Esophagus squamous epithelium (tissue), 5 donors: ENCODE measurements around the gene PLEKHA6. TPM values are rescaled to one million over a fixed set of nuclear protein-coding genes. Genes with fewer than 3 reads are reported as not detected.

Experiments
- DNase-seq: peaks from one replicate; lab custom pipeline; 2025; lab: John Stamatoyannopoulos, UW
- H3K27ac ChIP-seq, 4 donors: fragments of 200-600 bp; sonication (generic); one replicate each; pipeline ENCODE4 v1.5.1; 2016 to 2019; ENCODE audit warnings: mild to moderate bottlenecking in 1 of 4
- H3K27me3 ChIP-seq, 4 donors: fragments of 200-600 bp; sonication (generic); 1 replicate in 3 of 4; 2 replicates in 1 of 4; pipeline versions ENCODE4 v1.5.1 to v1.6.0; 2017 to 2021; ENCODE audit warnings: antibody characterized with exemption in 1 of 4
- H3K36me3 ChIP-seq, 3 donors: fragments of 200-600 bp; sonication (generic); one replicate each; pipeline ENCODE4 v1.5.1; 2016 to 2019
- H3K4me1 ChIP-seq, 3 donors: fragments of 200-600 bp; sonication (generic); one replicate each; pipeline ENCODE4 v1.5.1; 2017 to 2019
- H3K4me3 ChIP-seq, 4 donors: fragments of 200-600 bp; sonication (generic); 1 replicate in 3 of 4; 2 replicates in 1 of 4; pipeline ENCODE4 v1.5.1; 2016 to 2019; ENCODE audit warnings: mild to moderate bottlenecking in 2 of 4, moderate library complexity in 1 of 4
- H3K9me3 ChIP-seq, 3 donors: fragments of 200-600 bp; sonication (generic); one replicate each; pipeline ENCODE4 v1.5.1; 2016 to 2019
- CTCF ChIP-seq, 6 experiments: fragments of 450-650 bp in 4 of 6; fragments of 200-600 bp in 2 of 6; sonication (generic) in 2 of 6; IDR thresholded peaks; one replicate each; pipeline ENCODE4 v1.5.1; 2016 to 2019; ENCODE audit warnings: antibody characterized with exemption in 6 of 6, mild to moderate bottlenecking in 4 of 6, moderate library complexity in 4 of 6
- POLR2A ChIP-seq, 4 donors: fragments of 450-650 bp; IDR thresholded peaks; one replicate each; pipeline ENCODE4 v1.6.1; 2017; ENCODE audit warnings: antibody characterized with exemption in 4 of 4, mild to moderate bottlenecking in 4 of 4, moderate library complexity in 3 of 4
- WGBS, 2 donors: methylation state at CpG; one replicate each; pipeline ENCODE4 v1.1.5; 2018; 5-methylcytosine and 5-hydroxymethylcytosine counted together
- intact Hi-C: fragments of 100-400 bp; cut with DNase I; formaldehyde crosslinking; loops from one replicate; pipeline ENCODE4 v1.15.0; 2022
- total RNA-seq, 4 donors: library from RNA; depleted of rRNA; stranded (reverse); fragments of >200 nt; gene quantifications; one replicate each; pipeline ENCODE4 v1.1.0, GENCODE V29; 2016
- donor health status: DM: yes; HTN: yes; CAD: no.

Gene PLEKHA6
- total RNA-seq, 4 donors from 2014 or later = 7.4 to 40.6 (median 18.3) TPM

- DNase-seq = no peak
- no peaks in the 10 kb centered on the region for H3K9me3 ChIP-seq
- H3K36me3 ChIP-seq = no peaks in the 10 kb centered on the region
- H3K27me3 ChIP-seq = peaks cover 0 to 18% (median 0%) of the 10 kb centered on the region in 4 donors
- TF ChIP-seq POLR2A (IDR thresholded peaks at IDR 0.05) (no peak), CTCF (IDR thresholded peaks at IDR 0.05) (no peak)
- 78 to 82% methylated on average over 4 to 5 of the region's 5 CpGs for WGBS, 2 donors
- H3K4me3 ChIP-seq = no peak overlapping the region
- no peak overlapping the region for H3K27ac ChIP-seq
- intact Hi-C loops = no loop called here
- H3K4me1 ChIP-seq = peaks cover 6 to 38% (median 9%) of the 10 kb centered on the region in 3 donors
Observed at GRCh38 chr1:204383163-204383904, 23.6 kb upstream of the PLEKHA6 start.

GRCh38 chr1:204382714-204383083, 23.0 kb upstream of the PLEKHA6 start:
- TF ChIP-seq POLR2A (IDR thresholded peaks at IDR 0.05) = no peak
- no peak for TF ChIP-seq CTCF (IDR thresholded peaks at IDR 0.05)
- intact Hi-C loops = no loop called here

GRCh38 chr1:204380293-204380831, 20.6 kb upstream of the PLEKHA6 start:
- Histone ChIP-seq H3K4me1 (peaks cover 11 to 56% (median 23%) of the 10 kb centered on the region in 3 donors), H3K36me3 (no peaks in the 10 kb centered on the region), H3K9me3 (no peaks in the 10 kb centered on the region), H3K4me3 (no peak overlapping the region), H3K27ac (peak overlapping the region in 1 of 4 donors; percentile 17), H3K27me3 (peaks cover 0 to 47% (median 0%) of the 10 kb centered on the region in 4 donors)
- DNase-seq = no peak
- TF ChIP-seq CTCF (IDR thresholded peaks at IDR 0.05) (no peak), POLR2A (IDR thresholded peaks at IDR 0.05) (no peak)
- 50 to 52% methylated on average over 7 of the region's 8 CpGs for WGBS, 2 donors
- intact Hi-C loops = no loop called here

More at GRCh38 chr1:204382714-204383083, 23.0 kb upstream of the PLEKHA6 start:
- Histone ChIP-seq H3K9me3 (no peaks in the 10 kb centered on the region), H3K4me3 (peak overlapping the region in 1 of 4 donors; percentile 19), H3K4me1 (peaks cover 6 to 44% (median 15%) of the 10 kb centered on the region in 3 donors), H3K27ac (no peak overlapping the region), H3K27me3 (peaks cover 0 to 24% (median 0%) of the 10 kb centered on the region in 4 donors), H3K36me3 (no peaks in the 10 kb centered on the region)
- no peak for DNase-seq
- 50 to 83% methylated on average over 2 of the region's 2 CpGs for WGBS, 2 donors

- no peaks in the 10 kb centered on the region for H3K36me3 ChIP-seq
- peaks cover 0 to 56% (median 0%) of the 10 kb centered on the region in 4 donors for H3K27me3 ChIP-seq
- H3K9me3 ChIP-seq = no peaks in the 10 kb centered on the region
- TF ChIP-seq POLR2A (IDR thresholded peaks at IDR 0.05) = no peak
- TF ChIP-seq CTCF (IDR thresholded peaks at IDR 0.05) = no peak
- WGBS, 2 donors = 2 to 3% methylated on average over 8 to 24 of the region's 55 CpGs
- peak overlapping the region; percentile 28 to 64 (median 50) for H3K4me3 ChIP-seq
- peak overlapping the region in 3 of 4 donors; percentile 23 to 59 (median 40) for H3K27ac ChIP-seq
- intact Hi-C loops = no loop called here
- H3K4me1 ChIP-seq = peaks cover 5 to 45% (median 23%) of the 10 kb centered on the region in 3 donors
- no peak for DNase-seq
Observed at GRCh38 chr1:204377800-204378668, 18.3 kb upstream of the PLEKHA6 start.
